HCT116 (cell line): Measurements from ENCODE around the gene PARVA. TPM values are rescaled to one million over a fixed set of nuclear protein-coding genes. Genes with fewer than 3 reads are reported as not detected.

Experiments
- ATAC-seq: fragments of 200-7000 bp; cut with Tn5 transposase; 2 replicates; pipeline ENCODE4 v1.9.1; 2020; ENCODE audit warnings: mild to moderate bottlenecking, moderate library complexity
- BruUV-seq: library from RNA; stranded (reverse); fragments of 400-500 nt; replicated peaks from 2 replicates; lab custom pipeline; 2021; lab: Mats Ljungman, UMichigan
- CTCF ChIA-PET: fragments of 300-600 bp; sonication (Branson Sonifier 250); formaldehyde crosslinking; loops from one replicate; lab custom pipeline; 2021; ENCODE audit warnings: antibody characterized with exemption; lab: Charles Lee
- POLR2A ChIA-PET: fragments of 300-600, 350-600 bp; sonication (Branson Sonifier 250); formaldehyde crosslinking; loops from one replicate; lab custom pipeline; 2021; ENCODE audit warnings: antibody characterized with exemption; lab: Charles Lee
- RAD21 ChIA-PET, 2 experiments: fragments of 300-600 bp; sonication (Branson Sonifier 250); formaldehyde crosslinking; loops; one replicate each; lab custom pipeline; 2023; ENCODE audit warnings: low total read pairs in 2 of 2; ENCODE audit not compliant: uncharacterized antibody in 2 of 2, unreplicated experiment in 2 of 2, low non-redundant PET in 1 of 2; lab: Charles Lee
- DNase-seq: peaks from one replicate; pipeline ENCODE4 v3.0.0-alpha.2; 2010; ENCODE audit warnings: low read depth, low spot score
- H2AFZ ChIP-seq: fragments of 200-600 bp; shearing (Covaris generic), sonication (generic); 2 replicates; pipeline ENCODE4 v1.6.1; 2017; ENCODE audit warnings: low read depth, mixed run types, mixed read lengths, antibody characterized with exemption, low read length; ENCODE audit not compliant: poor library complexity, severe bottlenecking
- H3K27ac ChIP-seq: 2 replicates; pipeline ENCODE4 v1.5.1; 2012; ENCODE audit warnings: low read depth, low read length
- H3K27me3 ChIP-seq: fragments of 200-600 bp; sonication (generic); 2 replicates; pipeline ENCODE4 v1.6.1; 2016; ENCODE audit warnings: mixed run types, low read length, mixed read lengths; ENCODE audit not compliant: insufficient read depth
- H3K36me3 ChIP-seq, 2 experiments: fragments of 200-500 bp in 1 of 2; fragments of 200-600 bp in 1 of 2; sonication (Bioruptor generic) in 1 of 2; sonication (generic) in 1 of 2; 2 replicates each; pipeline versions ENCODE4 v1.5.1 to v1.6.1; 2014 to 2016; ENCODE audit warnings: low read length in 2 of 2, inconsistent platforms in 1 of 2, mixed read lengths in 1 of 2, mixed run types in 1 of 2; ENCODE audit not compliant: insufficient read depth in 2 of 2, control insufficient read depth in 1 of 2
- H3K4me1 ChIP-seq, 2 experiments: fragments of 200-600 bp in 1 of 2; sonication (generic) in 1 of 2; 2 replicates each; pipeline versions ENCODE4 v1.5.1 to v1.6.1; 2012 to 2017; ENCODE audit warnings: low read length in 2 of 2, inconsistent platforms in 1 of 2, mild to moderate bottlenecking in 1 of 2, mixed read lengths in 1 of 2, mixed run types in 1 of 2, moderate library complexity in 1 of 2; ENCODE audit not compliant: insufficient read depth in 2 of 2, control insufficient read depth in 1 of 2
- H3K4me2 ChIP-seq: fragments of 200-600 bp; sonication (generic); 2 replicates; pipeline ENCODE4 v1.6.1; 2017; ENCODE audit warnings: mixed run types, low read length, mixed read lengths
- H3K4me3 ChIP-seq, 2 experiments: fragments of 200-600 bp in 1 of 2; sonication (generic) in 1 of 2; replicated peaks in 1 of 2; 2 replicates each; pipeline ENCODE4 v1.5.1; 2011 to 2016; ENCODE audit warnings: low read length in 2 of 2, control low read depth in 1 of 2, low read depth in 1 of 2, mild to moderate bottlenecking in 1 of 2, mixed read lengths in 1 of 2, mixed run types in 1 of 2
- H3K79me2 ChIP-seq: fragments of 200-600 bp; sonication (generic); 2 replicates; pipeline ENCODE4 v1.6.1; 2017; ENCODE audit warnings: mild to moderate bottlenecking, mixed run types, low read length, moderate library complexity, mixed read lengths; ENCODE audit not compliant: insufficient read depth
- H3K9ac ChIP-seq: fragments of 200-600 bp; sonication (generic); 2 replicates; pipeline ENCODE4 v1.6.1; 2016; ENCODE audit warnings: low read length, mixed read lengths
- H3K9me2 ChIP-seq: fragments of 200-600 bp; sonication (generic), shearing (Covaris generic); 2 replicates; pipeline ENCODE4 v1.6.1; 2017; ENCODE audit warnings: mixed run types, mild to moderate bottlenecking, moderate library complexity; ENCODE audit not compliant: insufficient read depth
- H3K9me3 ChIP-seq, 2 experiments: fragments of 200-500 bp in 1 of 2; fragments of 200-600 bp in 1 of 2; sonication (Bioruptor generic) in 1 of 2; sonication (generic) in 1 of 2; 2 replicates each; pipeline ENCODE4 v1.6.1; 2014 to 2017; ENCODE audit warnings: low read length in 2 of 2, mixed read lengths in 2 of 2, inconsistent platforms in 1 of 2, low read depth in 1 of 2, mild to moderate bottlenecking in 1 of 2, mixed run types in 1 of 2, moderate library complexity in 1 of 2; ENCODE audit not compliant: control insufficient read depth in 1 of 2, insufficient read depth in 1 of 2
- H4K20me1 ChIP-seq: fragments of 200-600 bp; sonication (generic), shearing (Covaris generic); 2 replicates; pipeline ENCODE4 v1.6.1; 2017; ENCODE audit warnings: mixed run types, mild to moderate bottlenecking, moderate library complexity; ENCODE audit not compliant: insufficient read depth
- CBX3 ChIP-seq: IDR thresholded peaks from 2 replicates; pipeline ENCODE4 v1.6.1; 2012; ENCODE audit warnings: low read depth
- CEBPB ChIP-seq: IDR thresholded peaks from 2 replicates; pipeline ENCODE4 v1.6.1; 2012; ENCODE audit warnings: low read depth
- EGR1 ChIP-seq: IDR thresholded peaks from 2 replicates; pipeline ENCODE4 v1.6.1; 2012; ENCODE audit warnings: low read depth
- EZH2phosphoT487 ChIP-seq: fragments of 200-600 bp; IDR thresholded peaks from 2 replicates; pipeline ENCODE4 v1.6.1; 2018; ENCODE audit warnings: antibody characterized with exemption, borderline replicate concordance
- FOSL1 ChIP-seq: IDR thresholded peaks from 2 replicates; pipeline ENCODE4 v1.6.1; 2012; ENCODE audit warnings: low read depth
- JUND ChIP-seq: IDR thresholded peaks from 2 replicates; pipeline ENCODE4 v1.6.1; 2012
- MAX ChIP-seq: IDR thresholded peaks from 2 replicates; pipeline ENCODE4 v1.6.1; 2012
- POLR2A ChIP-seq: IDR thresholded peaks from 2 replicates; pipeline ENCODE4 v1.7.0; 2011; ENCODE audit warnings: borderline replicate concordance; ENCODE audit not compliant: insufficient read depth, insufficient read length; ENCODE audit errors: extremely low read depth
- RAD21 ChIP-seq: IDR thresholded peaks from 2 replicates; pipeline ENCODE4 v1.6.1; 2012; ENCODE audit warnings: low read depth, mild to moderate bottlenecking
- SP1 ChIP-seq: IDR thresholded peaks from 2 replicates; pipeline ENCODE4 v1.6.1; 2012; ENCODE audit warnings: low read depth
- SRF ChIP-seq: IDR thresholded peaks from 2 replicates; pipeline ENCODE4 v1.6.1; 2012; ENCODE audit warnings: low read depth
- TCF7L2 ChIP-seq: IDR thresholded peaks from 2 replicates; pipeline ENCODE4 v1.7.0; 2011; ENCODE audit warnings: borderline replicate concordance, inconsistent platforms; ENCODE audit not compliant: insufficient read depth, insufficient read length; ENCODE audit errors: extremely low read depth
- YY1 ChIP-seq: IDR thresholded peaks from 2 replicates; pipeline ENCODE4 v1.6.1; 2011; ENCODE audit warnings: low read length, low read depth, moderate library complexity, mild to moderate bottlenecking; ENCODE audit not compliant: insufficient replicate concordance; ENCODE audit errors: extremely low read depth
- ZBTB33 ChIP-seq: IDR thresholded peaks from 2 replicates; pipeline ENCODE4 v1.6.1; 2011; ENCODE audit warnings: mild to moderate bottlenecking, low read length, moderate library complexity; ENCODE audit not compliant: insufficient replicate concordance; ENCODE audit errors: extremely low read depth
- ZFX ChIP-seq: fragments of 450-650 bp; IDR thresholded peaks from 2 replicates; pipeline ENCODE4 v1.6.1; 2017
- ZNF274 ChIP-seq: fragments of 200-500 bp; sonication (Bioruptor generic); IDR thresholded peaks from 2 replicates; pipeline ENCODE4 v1.6.1; 2014; ENCODE audit warnings: mild to moderate bottlenecking, low read depth, low read length, inconsistent platforms
- intact Hi-C: fragments of 100-400 bp; cut with micrococcal nuclease; formaldehyde crosslinking; loops from 2 replicates; pipeline ENCODE4 v1.10.0; 2022
- total RNA-seq: library from RNA; stranded (reverse); gene quantifications from one replicate; pipeline ENCODE4 v1.2.1, GENCODE V29; 2021; ENCODE audit not compliant: unreplicated experiment
- TF ChIP-seq, protein P1 (sequence below), 3 experiments: fragments of 200-600 bp in 1 of 3; sonication (generic) in 1 of 3; IDR thresholded peaks in 2 of 3; conservative IDR thresholded peaks in 1 of 3; 2 replicates each; pipeline ENCODE4 v1.5.1; 2012 to 2017; ENCODE audit warnings: low read depth in 2 of 3, low read length in 2 of 3, antibody characterized with exemption in 1 of 3, borderline replicate concordance in 1 of 3, control low read depth in 1 of 3, mild to moderate bottlenecking in 1 of 3, mixed read lengths in 1 of 3, mixed run types in 1 of 3, moderate library complexity in 1 of 3; ENCODE audit not compliant: insufficient read depth in 1 of 3
- TF ChIP-seq, protein P2 (sequence below): IDR thresholded peaks from 2 replicates; pipeline ENCODE4 v1.6.1; 2012
- TF ChIP-seq, protein P3 (sequence below): IDR thresholded peaks from 2 replicates; pipeline ENCODE4 v1.6.1; 2012; ENCODE audit warnings: low read depth

Gene PARVA
- total RNA-seq, 1 experiment from 2014 or later = 18.4 TPM

- Histone ChIP-seq H3K4me2 (no peak overlapping the region), H3K9ac (no peak overlapping the region), H3K4me1 (no peaks in the 10 kb centered on the region), H3K27me3 (no peaks in the 10 kb centered on the region), H3K9me3 (no peaks in the 10 kb centered on the region), H3K9me2 (no peaks in the 10 kb centered on the region), H3K4me3 (no peak overlapping the region), H3K36me3 (no peaks in the 10 kb centered on the region), H3K27ac (no peak overlapping the region), H2AFZ (no peak overlapping the region), H4K20me1 (no peaks in the 10 kb centered on the region), H3K79me2 (no peaks in the 10 kb centered on the region)
- ChIA-PET CTCF (no interaction called here), RAD21 (no interaction called here), POLR2A (no interaction called here)
- BruUV-seq = no TSS peak
- ATAC-seq = no peak
- intact Hi-C loops = no loop called here
- no peak for TF ChIP-seq POLR2A
- TF ChIP-seq EGR1 = no peak
- no peak for TF ChIP-seq ZNF274
- TF ChIP-seq YY1 = no peak
- TF ChIP-seq SRF = no peak
- no peak for TF ChIP-seq JUND
- TF ChIP-seq ZBTB33 = no peak
- no peak for TF ChIP-seq TCF7L2
- no peak for TF ChIP-seq SP1
- no peak for TF ChIP-seq FOSL1
- no peak for TF ChIP-seq EZH2phosphoT487
- no peak for TF ChIP-seq RAD21
- TF ChIP-seq CBX3 = no peak
- TF ChIP-seq, protein P1, sequence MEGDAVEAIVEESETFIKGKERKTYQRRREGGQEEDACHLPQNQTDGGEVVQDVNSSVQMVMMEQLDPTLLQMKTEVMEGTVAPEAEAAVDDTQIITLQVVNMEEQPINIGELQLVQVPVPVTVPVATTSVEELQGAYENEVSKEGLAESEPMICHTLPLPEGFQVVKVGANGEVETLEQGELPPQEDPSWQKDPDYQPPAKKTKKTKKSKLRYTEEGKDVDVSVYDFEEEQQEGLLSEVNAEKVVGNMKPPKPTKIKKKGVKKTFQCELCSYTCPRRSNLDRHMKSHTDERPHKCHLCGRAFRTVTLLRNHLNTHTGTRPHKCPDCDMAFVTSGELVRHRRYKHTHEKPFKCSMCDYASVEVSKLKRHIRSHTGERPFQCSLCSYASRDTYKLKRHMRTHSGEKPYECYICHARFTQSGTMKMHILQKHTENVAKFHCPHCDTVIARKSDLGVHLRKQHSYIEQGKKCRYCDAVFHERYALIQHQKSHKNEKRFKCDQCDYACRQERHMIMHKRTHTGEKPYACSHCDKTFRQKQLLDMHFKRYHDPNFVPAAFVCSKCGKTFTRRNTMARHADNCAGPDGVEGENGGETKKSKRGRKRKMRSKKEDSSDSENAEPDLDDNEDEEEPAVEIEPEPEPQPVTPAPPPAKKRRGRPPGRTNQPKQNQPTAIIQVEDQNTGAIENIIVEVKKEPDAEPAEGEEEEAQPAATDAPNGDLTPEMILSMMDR (IDR thresholded peaks at IDR 0.05 in 2 of 3, conservative IDR thresholded peaks at IDR 0.05 in 1 of 3; ENCODE audit: borderline replicate concordance in 1 of 3, insufficient read depth in 1 of 3, low read depth in 2 of 3, low read length in 2 of 3) = no peak
- TF ChIP-seq CEBPB = no peak
- TF ChIP-seq, protein P2, sequence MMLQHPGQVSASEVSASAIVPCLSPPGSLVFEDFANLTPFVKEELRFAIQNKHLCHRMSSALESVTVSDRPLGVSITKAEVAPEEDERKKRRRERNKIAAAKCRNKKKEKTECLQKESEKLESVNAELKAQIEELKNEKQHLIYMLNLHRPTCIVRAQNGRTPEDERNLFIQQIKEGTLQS = no peak
- TF ChIP-seq MAX = no peak
- TF ChIP-seq, protein P3, sequence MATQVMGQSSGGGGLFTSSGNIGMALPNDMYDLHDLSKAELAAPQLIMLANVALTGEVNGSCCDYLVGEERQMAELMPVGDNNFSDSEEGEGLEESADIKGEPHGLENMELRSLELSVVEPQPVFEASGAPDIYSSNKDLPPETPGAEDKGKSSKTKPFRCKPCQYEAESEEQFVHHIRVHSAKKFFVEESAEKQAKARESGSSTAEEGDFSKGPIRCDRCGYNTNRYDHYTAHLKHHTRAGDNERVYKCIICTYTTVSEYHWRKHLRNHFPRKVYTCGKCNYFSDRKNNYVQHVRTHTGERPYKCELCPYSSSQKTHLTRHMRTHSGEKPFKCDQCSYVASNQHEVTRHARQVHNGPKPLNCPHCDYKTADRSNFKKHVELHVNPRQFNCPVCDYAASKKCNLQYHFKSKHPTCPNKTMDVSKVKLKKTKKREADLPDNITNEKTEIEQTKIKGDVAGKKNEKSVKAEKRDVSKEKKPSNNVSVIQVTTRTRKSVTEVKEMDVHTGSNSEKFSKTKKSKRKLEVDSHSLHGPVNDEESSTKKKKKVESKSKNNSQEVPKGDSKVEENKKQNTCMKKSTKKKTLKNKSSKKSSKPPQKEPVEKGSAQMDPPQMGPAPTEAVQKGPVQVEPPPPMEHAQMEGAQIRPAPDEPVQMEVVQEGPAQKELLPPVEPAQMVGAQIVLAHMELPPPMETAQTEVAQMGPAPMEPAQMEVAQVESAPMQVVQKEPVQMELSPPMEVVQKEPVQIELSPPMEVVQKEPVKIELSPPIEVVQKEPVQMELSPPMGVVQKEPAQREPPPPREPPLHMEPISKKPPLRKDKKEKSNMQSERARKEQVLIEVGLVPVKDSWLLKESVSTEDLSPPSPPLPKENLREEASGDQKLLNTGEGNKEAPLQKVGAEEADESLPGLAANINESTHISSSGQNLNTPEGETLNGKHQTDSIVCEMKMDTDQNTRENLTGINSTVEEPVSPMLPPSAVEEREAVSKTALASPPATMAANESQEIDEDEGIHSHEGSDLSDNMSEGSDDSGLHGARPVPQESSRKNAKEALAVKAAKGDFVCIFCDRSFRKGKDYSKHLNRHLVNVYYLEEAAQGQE = no peak
- no peak for TF ChIP-seq ZFX
- DNase-seq = no peak
Observed at GRCh38 chr11:12441231-12441861, 64.0 kb downstream of the PARVA start.
